Epithelial cell of esophagus (primary cell): ENCODE measurements around the gene FHIP2A.
"Not testable (repeated sequence)": the region's sequence is repeated elsewhere in the genome, so short reads cannot be mapped to it uniquely, and the experiment has no call there.

ENCODE experiments used
- DNase-seq: peaks from one replicate; pipeline ENCODE4 v3.0.0; 2010; ENCODE audit warnings: low read depth
- H3K4me3 ChIP-seq: 2 replicates; pipeline ENCODE4 v1.5.1; 2011; ENCODE audit warnings: mild to moderate bottlenecking, low read length, control low read depth
- CTCF ChIP-seq: IDR thresholded peaks from 2 replicates; pipeline ENCODE4 v1.5.1; 2011; ENCODE audit warnings: low read depth, mild to moderate bottlenecking, low read length, control low read depth, inconsistent platforms; ENCODE audit not compliant: insufficient read depth; ENCODE audit errors: missing control alignments

FHIP2A gene

GRCh38 chr10:114856544-114857287 is 35.1 kb downstream of the FHIP2A start:
- DNase-seq, result peak; percentile 67
- TF ChIP-seq CTCF, result no peak
- no peak overlapping the region for H3K4me3 ChIP-seq

DNA sequence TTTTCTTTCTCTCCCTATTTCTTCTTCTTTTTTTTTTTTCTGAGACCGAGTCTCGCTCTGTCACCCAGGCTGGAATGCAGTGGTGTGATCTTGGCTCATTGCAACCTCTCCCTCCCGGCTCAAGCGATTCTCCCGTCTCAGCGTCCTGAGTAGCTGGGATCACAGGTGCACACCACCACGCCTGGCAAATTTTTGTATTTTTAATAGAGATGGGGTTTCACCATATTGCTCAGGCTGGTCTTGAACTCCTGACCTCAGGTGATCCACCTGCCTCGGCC is 35.6 kb downstream of the FHIP2A start:
- not testable (repeated sequence) for DNase-seq, H3K4me3 ChIP-seq

- DNase-seq, result no peak
- no peak for TF ChIP-seq CTCF
- no peak overlapping the region for H3K4me3 ChIP-seq
Observed at GRCh38 chr10:114857922-114858629, 36.5 kb downstream of the FHIP2A start.

DNA sequence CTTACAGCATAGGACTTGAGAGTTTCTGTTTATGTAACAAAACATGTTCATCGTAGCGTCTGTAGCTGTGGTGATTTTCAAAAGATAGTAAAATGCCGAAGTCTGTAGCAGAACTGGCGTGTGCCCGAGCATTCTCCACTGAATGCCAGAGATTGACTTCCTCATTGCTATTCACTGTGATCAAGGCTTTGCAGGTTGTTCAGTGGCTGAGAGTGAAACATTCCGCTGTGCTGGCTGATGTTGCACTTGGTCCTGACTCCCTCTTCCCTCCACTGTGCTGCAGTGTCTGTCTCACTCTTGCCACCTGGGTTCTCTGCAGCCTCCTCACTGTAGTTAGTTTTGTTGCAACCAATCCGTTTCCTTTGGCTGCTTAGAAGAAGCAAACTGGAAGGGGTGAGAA is 37.6 kb downstream of the FHIP2A start:
- no peak for TF ChIP-seq CTCF
- no peak for DNase-seq
- H3K4me3 ChIP-seq, result no peak overlapping the region

GRCh38 chr10:114862456-114862855 is 40.9 kb downstream of the FHIP2A start:
- DNase-seq, result peak; percentile 61
- TF ChIP-seq CTCF, result no peak
- no peak overlapping the region for H3K4me3 ChIP-seq

- no peak for DNase-seq
- no peak for TF ChIP-seq CTCF
- H3K4me3 ChIP-seq, result no peak overlapping the region
Observed at GRCh38 chr10:114867365-114867764, 45.8 kb downstream of the FHIP2A start.

- no peak for TF ChIP-seq CTCF
- peak; percentile 73 for DNase-seq
- H3K4me3 ChIP-seq, result no peak overlapping the region
Observed at GRCh38 chr10:114868870-114869519, 47.4 kb downstream of the FHIP2A start.
